ENCODE data around the gene VNN1. TPM values are rescaled to one million over a fixed set of nuclear protein-coding genes. Genes with fewer than 3 reads are reported as not detected.
A peak's percentile ranks its signal among the peaks of the same experiment; 100 is the strongest.

Gene VNN1
- total and polyA plus RNA-seq, 3 donors from 2014 or later, result 0.16 to 0.54 (median 0.37) TPM

DNA sequence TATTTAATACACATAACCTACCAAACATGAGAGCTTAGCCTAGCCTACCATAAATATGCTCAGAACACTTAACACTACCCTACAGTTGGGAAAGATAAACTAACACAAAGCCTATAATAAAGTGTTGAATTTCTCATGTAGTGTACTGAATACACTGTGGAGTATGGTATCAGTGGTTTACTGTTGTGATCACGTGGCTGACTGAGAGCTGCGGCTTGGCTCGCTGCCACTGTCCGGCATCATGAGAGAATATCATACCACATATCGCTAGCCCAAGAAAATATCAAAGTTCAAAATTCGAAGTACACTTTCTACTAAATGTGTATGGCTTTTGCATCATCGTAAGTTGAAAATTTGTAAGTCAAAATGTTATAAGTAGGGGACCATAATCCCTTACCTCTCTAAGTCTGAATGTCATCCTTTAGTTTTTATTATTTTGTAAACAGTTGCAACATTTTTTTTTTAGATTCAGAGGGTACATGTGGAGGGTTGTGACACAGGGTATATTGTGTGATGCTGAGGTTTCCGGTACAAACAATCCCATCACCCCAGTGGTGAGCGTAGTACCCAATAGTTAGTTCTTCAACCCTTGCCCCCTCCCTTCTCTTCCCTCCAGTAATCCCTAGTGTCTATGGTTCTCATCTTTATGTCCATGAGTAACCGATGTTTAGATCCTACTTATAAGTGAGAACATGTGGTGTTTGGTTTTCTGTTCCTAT, 40.3 kb downstream of the VNN1 start:
- no peaks in the 10 kb centered on the region for H3K9me3 ChIP-seq
- H3K36me3 ChIP-seq (ENCODE audit: low read depth, missing control alignments), result no peaks in the 10 kb centered on the region
- intact Hi-C loops (cut with DNase I; ENCODE audit: low total_unique reads), result no loop called here
- H3K27me3 ChIP-seq, result no peaks in the 10 kb centered on the region
- 79 to 80% methylated on average over 10 of the region's 10 CpGs for WGBS, 2 donors
- H3K4me1 ChIP-seq, result peaks cover 3% of the 10 kb centered on the region
- no peak overlapping the region for H3K4me3 ChIP-seq
- no peak overlapping the region for H3K27ac ChIP-seq
- no peak for DNase-seq
- TF ChIP-seq, protein P1, sequence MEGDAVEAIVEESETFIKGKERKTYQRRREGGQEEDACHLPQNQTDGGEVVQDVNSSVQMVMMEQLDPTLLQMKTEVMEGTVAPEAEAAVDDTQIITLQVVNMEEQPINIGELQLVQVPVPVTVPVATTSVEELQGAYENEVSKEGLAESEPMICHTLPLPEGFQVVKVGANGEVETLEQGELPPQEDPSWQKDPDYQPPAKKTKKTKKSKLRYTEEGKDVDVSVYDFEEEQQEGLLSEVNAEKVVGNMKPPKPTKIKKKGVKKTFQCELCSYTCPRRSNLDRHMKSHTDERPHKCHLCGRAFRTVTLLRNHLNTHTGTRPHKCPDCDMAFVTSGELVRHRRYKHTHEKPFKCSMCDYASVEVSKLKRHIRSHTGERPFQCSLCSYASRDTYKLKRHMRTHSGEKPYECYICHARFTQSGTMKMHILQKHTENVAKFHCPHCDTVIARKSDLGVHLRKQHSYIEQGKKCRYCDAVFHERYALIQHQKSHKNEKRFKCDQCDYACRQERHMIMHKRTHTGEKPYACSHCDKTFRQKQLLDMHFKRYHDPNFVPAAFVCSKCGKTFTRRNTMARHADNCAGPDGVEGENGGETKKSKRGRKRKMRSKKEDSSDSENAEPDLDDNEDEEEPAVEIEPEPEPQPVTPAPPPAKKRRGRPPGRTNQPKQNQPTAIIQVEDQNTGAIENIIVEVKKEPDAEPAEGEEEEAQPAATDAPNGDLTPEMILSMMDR (IDR thresholded peaks at IDR 0.05), result no peak
- no peak for TF ChIP-seq POLR2A (IDR thresholded peaks at IDR 0.05)

DNA sequence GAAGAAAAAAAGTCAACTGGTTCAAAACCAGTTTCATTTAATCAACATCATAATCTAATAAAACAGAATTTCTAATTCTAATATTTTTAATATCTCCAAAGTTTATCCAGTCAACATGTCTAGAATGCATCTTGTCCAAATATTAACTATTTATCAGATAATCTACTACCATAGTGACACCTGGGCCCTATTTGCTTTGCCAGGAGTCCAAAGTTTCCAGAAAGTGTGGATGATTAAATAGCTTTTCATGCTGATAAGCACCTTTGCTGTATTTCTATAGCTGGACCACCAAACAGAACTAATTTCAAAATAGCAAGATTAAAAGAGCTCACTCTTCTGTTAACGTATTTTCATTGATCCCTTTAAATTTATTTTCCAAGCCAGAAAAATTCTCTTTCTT, 42.6 kb downstream of the VNN1 start:
- intact Hi-C loops (cut with DNase I; ENCODE audit: low total_unique reads), result no loop called here
- no peaks in the 10 kb centered on the region for H3K36me3 ChIP-seq (ENCODE audit: low read depth, missing control alignments)
- WGBS, 2 donors, result 88 to 100% methylated on average over 1 of the region's 1 CpG
- H3K4me3 ChIP-seq, result no peak overlapping the region
- no peak for DNase-seq
- H3K9me3 ChIP-seq, result no peaks in the 10 kb centered on the region
- no peak overlapping the region for H3K27ac ChIP-seq
- TF ChIP-seq, protein P1 (IDR thresholded peaks at IDR 0.05), result no peak
- H3K4me1 ChIP-seq, result peaks cover 3% of the 10 kb centered on the region
- no peaks in the 10 kb centered on the region for H3K27me3 ChIP-seq

DNA sequence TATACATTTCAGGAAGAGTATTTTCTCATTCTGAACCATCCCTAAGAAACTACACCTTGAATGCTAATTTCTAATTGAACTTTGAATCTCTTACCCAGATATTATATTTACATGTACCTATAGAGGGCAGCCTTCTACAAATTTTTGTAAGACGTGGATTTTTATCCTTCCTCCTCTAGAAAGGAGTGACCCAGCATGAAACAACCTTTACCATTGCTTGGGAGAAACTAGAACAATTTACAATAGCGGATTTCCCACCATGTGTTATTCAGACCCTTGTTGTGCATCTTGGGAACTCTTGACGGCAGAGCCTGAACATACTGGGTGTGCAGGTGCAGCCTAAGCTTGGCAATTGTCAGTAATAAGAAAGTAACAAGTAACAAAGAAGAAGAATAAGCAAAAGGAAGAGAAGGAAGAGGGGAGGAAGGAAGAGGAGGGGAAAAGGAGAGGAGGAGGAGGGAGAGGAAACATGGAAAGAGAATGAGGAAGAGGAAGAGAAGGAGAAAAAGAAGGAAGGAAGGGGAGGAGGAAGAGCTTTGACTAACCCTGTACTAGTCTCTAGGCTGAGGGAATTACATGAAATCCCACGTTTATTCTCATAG, 44.1 kb downstream of the VNN1 start:
- Histone ChIP-seq H3K27me3 (no peaks in the 10 kb centered on the region), H3K4me1 (peaks cover 3% of the 10 kb centered on the region), H3K27ac (no peak overlapping the region), H3K36me3 (ENCODE audit: low read depth, missing control alignments) (no peaks in the 10 kb centered on the region), H3K4me3 (no peak overlapping the region), H3K9me3 (no peaks in the 10 kb centered on the region)
- WGBS, 2 donors, result 19% methylated on average over 4 of the region's 4 CpGs
- no peak for TF ChIP-seq POLR2A (IDR thresholded peaks at IDR 0.05)
- TF ChIP-seq, protein P1 (IDR thresholded peaks at IDR 0.05), result peak in 2 of 3 experiments; percentile 23 to 37
- intact Hi-C loops (cut with DNase I; ENCODE audit: low total_unique reads), result no loop called here
- no peak for DNase-seq

DNA sequence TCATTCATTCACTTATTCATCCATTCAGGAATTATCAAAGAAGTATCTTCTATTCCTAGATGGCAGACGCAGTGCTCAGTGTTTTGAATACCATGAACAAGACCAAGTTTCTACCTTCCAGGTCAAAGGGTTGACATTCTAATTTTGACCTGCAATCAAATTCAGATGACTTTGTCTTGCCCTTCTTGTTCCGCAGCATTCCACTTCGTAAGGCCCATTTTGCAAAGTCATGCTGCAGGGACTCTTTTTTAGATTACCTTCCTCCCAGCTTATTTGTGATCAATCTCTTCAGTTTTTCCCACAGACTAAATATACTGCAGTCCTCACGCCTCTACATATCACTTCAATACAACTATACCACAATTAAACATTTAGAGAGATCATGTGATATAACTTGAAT, 47.7 kb downstream of the VNN1 start:
- no peak for TF ChIP-seq POLR2A (IDR thresholded peaks at IDR 0.05)
- TF ChIP-seq, protein P1 (IDR thresholded peaks at IDR 0.05), result no peak
- Histone ChIP-seq H3K27ac (no peak overlapping the region), H3K36me3 (ENCODE audit: low read depth, missing control alignments) (no peaks in the 10 kb centered on the region), H3K4me3 (no peak overlapping the region), H3K4me1 (peaks cover 3% of the 10 kb centered on the region), H3K9me3 (no peaks in the 10 kb centered on the region), H3K27me3 (no peaks in the 10 kb centered on the region)
- intact Hi-C loops (cut with DNase I; ENCODE audit: low total_unique reads), result no loop called here
- no peak for DNase-seq
- WGBS, 2 donors, result 69 to 78% methylated on average over 4 of the region's 4 CpGs

Data from testis (tissue), 3 donors.